IPS-18a (cell line): ENCODE results near the gene RASGRP2.

Experiments
- H3K27ac ChIP-seq: one replicate; pipeline ENCODE4 v1.5.1; 2013; ENCODE audit warnings: low read length
- H3K27me3 ChIP-seq: one replicate; pipeline ENCODE4 v1.6.1; 2013; ENCODE audit warnings: mild to moderate bottlenecking, low read length; ENCODE audit not compliant: control insufficient read depth, insufficient read depth
- H3K36me3 ChIP-seq: one replicate; pipeline ENCODE4 v1.6.1; 2013; ENCODE audit warnings: low read depth, low read length; ENCODE audit not compliant: control insufficient read depth
- H3K4me1 ChIP-seq: one replicate; pipeline ENCODE4 v1.6.1; 2013; ENCODE audit warnings: low read depth, low read length; ENCODE audit not compliant: control insufficient read depth
- H3K4me3 ChIP-seq: one replicate; pipeline ENCODE4 v1.5.1; 2013; ENCODE audit warnings: low read length
- H3K9ac ChIP-seq: one replicate; pipeline ENCODE4 v1.6.1; 2013; ENCODE audit warnings: mild to moderate bottlenecking, low read length, moderate library complexity
- H3K9me3 ChIP-seq: one replicate; pipeline ENCODE4 v1.6.1; 2013; ENCODE audit warnings: low read depth, low read length; ENCODE audit not compliant: control insufficient read depth

Gene RASGRP2

DNA sequence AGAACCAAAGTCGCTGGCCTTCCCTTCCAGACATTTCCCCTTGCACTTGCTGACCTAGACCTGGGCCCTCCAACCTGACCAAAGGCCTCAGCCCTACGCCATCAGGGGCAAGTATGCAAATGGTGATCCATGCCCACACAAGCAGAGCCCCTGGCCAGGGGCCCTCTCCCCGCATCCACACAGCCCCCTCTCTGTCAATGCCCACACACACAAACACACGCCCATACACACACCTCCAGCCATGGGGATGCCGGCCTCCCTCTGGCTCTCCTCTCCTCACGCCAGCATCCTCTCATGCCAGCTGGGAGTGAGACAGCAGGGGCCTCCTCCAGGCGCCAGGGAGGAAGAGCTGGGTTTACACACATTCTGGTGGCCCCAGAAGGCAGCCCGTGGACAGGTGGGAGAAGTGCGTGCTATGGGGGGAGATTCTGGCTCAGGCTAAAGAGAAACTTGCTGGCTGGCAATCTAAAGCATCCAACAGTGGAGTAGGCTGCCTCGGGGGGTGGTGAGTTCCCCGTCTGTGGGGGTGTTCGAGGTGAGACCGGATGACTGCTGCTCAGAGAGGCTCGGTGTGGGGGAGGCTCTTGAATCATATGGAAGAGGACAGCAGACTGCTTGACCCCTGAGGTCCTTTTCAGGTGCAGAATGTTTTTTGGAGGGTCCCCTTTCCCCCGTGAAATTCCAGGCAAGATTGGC is 25.7 kb downstream of the RASGRP2 start:
- Histone ChIP-seq H3K27ac (no peak overlapping the region), H3K9me3 (no peaks in the 10 kb centered on the region), H3K27me3 (peaks cover 51% of the 10 kb centered on the region), H3K36me3 (no peaks in the 10 kb centered on the region), H3K9ac (no peak overlapping the region), H3K4me1 (no peaks in the 10 kb centered on the region), H3K4me3 (no peak overlapping the region)

- no peaks in the 10 kb centered on the region for H3K9me3 ChIP-seq
- H3K4me3 ChIP-seq, result no peak overlapping the region
- no peaks in the 10 kb centered on the region for H3K4me1 ChIP-seq
- H3K27me3 ChIP-seq, result peaks cover 56% of the 10 kb centered on the region
- H3K9ac ChIP-seq, result no peak overlapping the region
- no peak overlapping the region for H3K27ac ChIP-seq
- no peaks in the 10 kb centered on the region for H3K36me3 ChIP-seq
Observed at GRCh38 chr11:64717268-64717578, 26.7 kb downstream of the RASGRP2 start.

DNA sequence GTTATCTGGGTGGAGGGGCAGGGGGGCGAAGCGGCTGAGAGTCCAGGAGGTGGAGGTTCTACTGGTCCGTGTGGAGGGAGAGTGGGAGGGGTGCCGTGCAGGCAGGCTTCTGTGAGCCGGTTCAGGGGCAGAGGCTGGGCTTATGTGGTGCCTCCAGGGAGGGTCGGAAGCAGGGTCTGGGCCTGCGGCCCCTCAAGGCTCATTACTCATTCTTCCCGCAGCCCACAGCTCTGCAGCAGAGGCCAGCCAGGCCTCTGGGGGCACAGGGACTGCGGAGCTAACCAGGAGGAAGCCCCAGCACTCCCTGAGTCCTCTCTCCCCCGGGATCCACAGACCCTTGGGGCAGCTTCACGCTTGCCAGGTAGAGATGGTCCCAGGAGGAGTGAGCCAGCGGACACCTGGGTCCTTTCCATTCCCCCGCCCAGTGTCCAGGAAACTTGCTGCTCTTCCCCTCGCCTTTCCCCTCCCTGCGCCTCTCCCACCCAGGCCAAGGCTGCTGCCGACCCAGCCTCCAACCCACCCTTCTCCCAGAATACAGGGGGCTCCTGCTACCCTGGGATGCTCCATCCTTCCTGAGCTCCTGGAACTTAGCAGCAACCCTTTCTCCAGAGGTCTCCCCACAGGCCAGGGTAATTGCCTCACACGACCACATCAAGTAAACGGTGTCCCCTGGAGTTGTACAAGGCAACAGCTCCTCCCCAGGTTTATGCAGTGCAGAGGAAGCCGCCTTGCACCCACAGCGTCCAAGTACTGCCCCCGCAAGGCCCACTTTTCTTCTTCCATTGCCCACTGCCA is 27.3 kb downstream of the RASGRP2 start:
- Histone ChIP-seq H3K9me3 (no peaks in the 10 kb centered on the region), H3K9ac (no peak overlapping the region), H3K27me3 (peaks cover 56% of the 10 kb centered on the region), H3K4me1 (no peaks in the 10 kb centered on the region), H3K27ac (no peak overlapping the region), H3K4me3 (no peak overlapping the region), H3K36me3 (no peaks in the 10 kb centered on the region)

DNA sequence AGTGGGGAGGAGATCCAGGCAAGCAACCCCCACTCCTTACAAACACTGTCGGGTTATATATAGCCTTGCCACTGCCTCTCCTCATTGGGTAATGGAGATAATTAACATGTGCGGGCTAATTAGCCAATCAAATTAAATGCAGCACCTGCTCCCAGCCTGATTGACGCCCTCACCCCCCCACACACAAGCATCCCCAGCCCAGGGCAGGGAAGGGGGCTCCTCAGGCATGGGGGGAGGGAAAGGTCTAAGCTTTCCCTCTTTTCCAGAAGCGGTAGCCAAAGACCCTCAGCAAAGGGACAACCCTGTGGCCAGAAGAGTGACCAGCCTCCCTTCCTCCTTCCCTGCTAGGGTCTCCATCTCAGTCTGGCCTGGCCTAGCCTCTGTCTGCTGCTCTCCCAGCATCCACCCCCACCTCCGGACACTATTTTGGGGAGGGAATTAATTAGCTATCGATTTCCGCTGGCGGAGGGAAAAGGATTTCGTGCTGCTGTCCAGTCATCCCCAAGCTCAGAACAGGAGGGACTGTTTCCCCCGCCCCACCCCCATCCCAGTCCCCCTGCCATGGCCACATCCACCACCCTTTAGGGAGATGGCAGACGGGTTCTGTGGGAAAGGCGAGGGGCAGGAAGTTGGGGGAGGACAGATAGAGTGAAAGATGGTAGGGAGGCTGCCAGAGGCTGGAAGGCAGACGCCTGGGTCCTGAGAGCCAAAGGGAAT is 28.0 kb downstream of the RASGRP2 start:
- no peak overlapping the region for H3K4me3 ChIP-seq
- H3K9ac ChIP-seq, result no peak overlapping the region
- H3K27ac ChIP-seq, result no peak overlapping the region
- H3K9me3 ChIP-seq, result no peaks in the 10 kb centered on the region
- H3K4me1 ChIP-seq, result peaks cover 2% of the 10 kb centered on the region
- no peaks in the 10 kb centered on the region for H3K36me3 ChIP-seq
- H3K27me3 ChIP-seq, result peaks cover 56% of the 10 kb centered on the region

DNA sequence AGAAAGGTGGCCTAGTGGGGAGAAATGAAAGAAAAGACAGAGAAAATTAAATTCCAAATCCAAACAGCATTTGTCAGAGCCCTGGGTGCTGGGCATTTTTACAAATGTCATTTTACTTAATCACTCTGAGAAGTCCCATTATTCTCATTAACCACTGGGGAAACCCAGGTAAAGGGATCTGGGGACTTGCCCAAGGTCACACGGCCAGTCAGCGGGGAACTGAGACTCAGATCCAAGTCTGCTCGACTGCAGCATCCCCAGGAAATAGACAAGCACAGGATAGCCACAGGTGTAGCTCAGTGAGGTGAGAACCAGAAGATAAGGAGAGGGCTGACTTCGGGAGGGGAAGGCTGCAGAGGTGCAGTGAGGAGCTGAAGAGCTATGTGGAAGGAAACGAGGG is 28.8 kb downstream of the RASGRP2 start:
- no peak overlapping the region for H3K4me3 ChIP-seq
- no peaks in the 10 kb centered on the region for H3K36me3 ChIP-seq
- no peak overlapping the region for H3K9ac ChIP-seq
- H3K27ac ChIP-seq, result no peak overlapping the region
- H3K9me3 ChIP-seq, result no peaks in the 10 kb centered on the region
- peaks cover 6% of the 10 kb centered on the region for H3K4me1 ChIP-seq
- H3K27me3 ChIP-seq, result peaks cover 56% of the 10 kb centered on the region

- no peaks in the 10 kb centered on the region for H3K9me3 ChIP-seq
- peaks cover 56% of the 10 kb centered on the region for H3K27me3 ChIP-seq
Observed at GRCh38 chr11:64714666-64715065, 29.3 kb downstream of the RASGRP2 start.

DNA sequence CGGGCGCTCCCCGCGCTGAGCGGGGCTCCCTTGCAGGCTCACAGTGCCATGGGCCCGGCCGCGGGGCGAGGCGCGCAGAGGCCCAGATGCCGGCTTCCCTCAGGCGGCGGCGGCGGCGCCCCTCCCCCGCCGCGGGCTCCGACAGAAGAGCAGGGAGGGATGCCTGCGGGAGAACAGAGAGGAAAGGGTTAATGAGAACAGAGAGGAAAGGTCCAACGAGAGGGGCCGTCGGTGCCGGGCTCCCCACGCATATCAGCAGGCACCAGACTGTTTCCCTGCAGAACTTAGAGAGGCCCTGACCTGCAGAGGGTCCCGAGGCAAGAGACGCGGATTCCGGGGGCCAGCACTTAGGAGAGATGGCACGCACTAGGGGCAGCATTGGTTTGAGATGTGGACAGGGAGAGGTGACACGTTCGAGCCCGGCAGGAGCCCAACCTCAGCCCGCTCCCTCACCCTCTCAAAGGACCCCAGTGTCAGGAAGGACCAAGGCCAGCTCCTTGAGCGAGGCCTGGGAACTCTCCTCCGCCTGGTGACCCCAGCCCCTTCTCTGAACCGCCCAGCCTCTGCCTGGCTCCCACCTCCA is 30.1 kb downstream of the RASGRP2 start:
- H3K9ac ChIP-seq, result no peak overlapping the region
- peaks cover 6% of the 10 kb centered on the region for H3K4me1 ChIP-seq
- H3K36me3 ChIP-seq, result no peaks in the 10 kb centered on the region
- no peaks in the 10 kb centered on the region for H3K9me3 ChIP-seq
- H3K27me3 ChIP-seq, result peaks cover 61% of the 10 kb centered on the region
- H3K4me3 ChIP-seq, result no peak overlapping the region
- H3K27ac ChIP-seq, result no peak overlapping the region

More at GRCh38 chr11:64714666-64715065, 29.3 kb downstream of the RASGRP2 start:
- Histone ChIP-seq H3K9ac (no peak overlapping the region), H3K27ac (no peak overlapping the region), H3K4me1 (peaks cover 6% of the 10 kb centered on the region), H3K4me3 (no peak overlapping the region), H3K36me3 (no peaks in the 10 kb centered on the region)

DNA sequence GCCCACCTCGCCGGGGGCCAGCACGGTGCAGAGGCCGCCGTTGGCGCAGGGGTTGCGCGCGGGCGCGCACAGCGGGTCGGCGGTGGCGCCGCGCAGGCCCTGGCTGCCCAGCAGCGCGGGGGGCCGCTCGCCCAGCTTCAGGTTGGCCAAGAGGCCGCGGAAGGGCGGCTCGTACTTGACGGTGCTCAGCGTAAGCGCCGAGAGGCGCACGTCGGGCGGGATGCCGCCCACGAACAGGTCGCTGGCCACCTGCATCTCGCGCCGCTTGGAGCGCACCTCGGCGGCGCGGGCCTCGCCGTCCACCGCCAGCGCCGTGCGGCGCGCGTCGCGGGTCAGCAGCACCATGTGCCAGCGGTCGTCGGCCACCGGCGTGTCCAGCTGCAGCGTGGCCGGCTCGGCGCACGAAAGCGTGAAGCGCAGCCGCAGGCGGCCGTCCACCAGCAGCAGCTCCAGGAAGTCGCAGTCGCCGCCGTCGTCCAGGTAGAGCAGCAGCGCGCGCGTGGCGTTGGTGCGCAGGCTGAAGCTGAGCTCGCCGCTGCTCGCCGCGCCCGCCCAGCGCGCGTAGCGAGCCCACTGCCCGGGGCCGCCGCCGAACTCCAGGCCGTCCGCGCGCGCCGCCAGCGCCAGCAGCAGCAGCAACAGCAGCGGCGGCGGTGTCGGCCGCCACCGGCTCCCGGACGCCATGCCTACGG is 30.8 kb downstream of the RASGRP2 start:
- Histone ChIP-seq H3K4me1 (peaks cover 7% of the 10 kb centered on the region), H3K36me3 (no peaks in the 10 kb centered on the region), H3K27ac (no peak overlapping the region), H3K4me3 (peak overlapping the region; percentile 20), H3K9me3 (no peaks in the 10 kb centered on the region), H3K27me3 (peaks cover 61% of the 10 kb centered on the region), H3K9ac (no peak overlapping the region)

DNA sequence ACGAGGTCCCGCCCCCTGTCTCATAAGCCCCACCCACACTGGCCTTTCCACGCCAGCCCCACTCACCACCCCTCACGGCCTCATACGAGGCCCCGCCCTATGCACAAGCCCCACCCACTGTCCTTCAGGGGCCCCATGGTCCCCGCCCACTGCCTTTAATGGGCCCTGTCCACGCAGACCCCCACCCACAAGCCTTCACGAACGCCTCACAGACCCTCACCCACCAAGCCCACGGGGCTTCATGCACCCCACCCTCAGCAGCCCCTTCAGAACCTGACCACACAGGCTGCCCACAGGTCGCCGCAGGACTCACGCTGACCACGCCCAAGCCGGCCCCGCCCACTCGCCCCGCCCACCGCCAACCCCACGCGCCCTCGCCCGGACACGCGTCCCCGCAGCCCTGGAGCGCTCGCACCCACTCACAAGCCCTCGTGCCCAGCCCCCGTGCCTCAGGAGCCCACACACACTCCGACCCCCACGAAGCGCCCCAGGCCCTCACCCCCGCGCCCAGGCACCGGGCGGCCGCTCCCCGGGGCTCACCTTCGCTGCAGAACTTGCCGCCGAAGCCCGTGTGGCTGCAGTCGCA is 31.4 kb downstream of the RASGRP2 start:
- Histone ChIP-seq H3K27me3 (peaks cover 61% of the 10 kb centered on the region), H3K36me3 (no peaks in the 10 kb centered on the region), H3K4me3 (no peak overlapping the region), H3K9ac (no peak overlapping the region), H3K4me1 (peaks cover 9% of the 10 kb centered on the region), H3K9me3 (no peaks in the 10 kb centered on the region), H3K27ac (no peak overlapping the region)

- peaks cover 9% of the 10 kb centered on the region for H3K4me1 ChIP-seq
- H3K36me3 ChIP-seq, result no peaks in the 10 kb centered on the region
- peaks cover 61% of the 10 kb centered on the region for H3K27me3 ChIP-seq
- no peak overlapping the region for H3K27ac ChIP-seq
- peak overlapping the region; percentile 41 for H3K4me3 ChIP-seq
- H3K9ac ChIP-seq, result no peak overlapping the region
- no peaks in the 10 kb centered on the region for H3K9me3 ChIP-seq
Observed at GRCh38 chr11:64711956-64712362, 32.0 kb downstream of the RASGRP2 start.
